ENCODE results near the gene ALDH3B2.
A peak's percentile ranks its signal among the peaks of the same experiment; 100 is the strongest.
"Not testable (repeated sequence)": the region's sequence is repeated elsewhere in the genome, so short reads cannot be mapped to it uniquely, and the experiment has no call there.

ALDH3B2 gene, protein sequence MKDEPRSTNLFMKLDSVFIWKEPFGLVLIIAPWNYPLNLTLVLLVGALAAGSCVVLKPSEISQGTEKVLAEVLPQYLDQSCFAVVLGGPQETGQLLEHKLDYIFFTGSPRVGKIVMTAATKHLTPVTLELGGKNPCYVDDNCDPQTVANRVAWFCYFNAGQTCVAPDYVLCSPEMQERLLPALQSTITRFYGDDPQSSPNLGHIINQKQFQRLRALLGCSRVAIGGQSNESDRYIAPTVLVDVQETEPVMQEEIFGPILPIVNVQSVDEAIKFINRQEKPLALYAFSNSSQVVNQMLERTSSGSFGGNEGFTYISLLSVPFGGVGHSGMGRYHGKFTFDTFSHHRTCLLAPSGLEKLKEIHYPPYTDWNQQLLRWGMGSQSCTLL

DNA sequence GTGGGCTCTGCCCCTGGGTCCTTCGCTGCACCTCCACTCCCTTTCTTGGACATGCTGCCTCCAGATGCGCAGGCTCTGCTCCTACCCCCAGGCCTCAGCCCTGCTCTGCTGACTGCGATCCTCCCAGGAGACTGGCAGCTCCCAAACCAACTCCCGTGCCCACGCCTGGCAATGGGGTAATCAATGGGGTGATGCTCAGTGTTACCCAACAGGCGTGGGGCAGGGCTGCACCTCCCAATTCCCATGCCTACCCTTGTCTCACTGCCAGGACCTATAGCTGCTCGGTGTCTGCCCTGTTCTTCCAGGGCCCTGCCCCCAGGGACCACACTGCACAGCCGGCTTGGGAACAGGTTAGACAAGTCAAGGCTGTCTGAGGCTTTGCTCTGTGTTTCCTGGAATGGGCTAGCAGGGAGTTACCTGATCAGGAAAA is at the start of gene ALDH3B2:
ALDH3B2 (minus strand) TSS at position 182 of the 430 bp plus-strand sequence. CDS start 7,688 bp downstream, outside the sequence.
- no peak for DNase-seq

DNA sequence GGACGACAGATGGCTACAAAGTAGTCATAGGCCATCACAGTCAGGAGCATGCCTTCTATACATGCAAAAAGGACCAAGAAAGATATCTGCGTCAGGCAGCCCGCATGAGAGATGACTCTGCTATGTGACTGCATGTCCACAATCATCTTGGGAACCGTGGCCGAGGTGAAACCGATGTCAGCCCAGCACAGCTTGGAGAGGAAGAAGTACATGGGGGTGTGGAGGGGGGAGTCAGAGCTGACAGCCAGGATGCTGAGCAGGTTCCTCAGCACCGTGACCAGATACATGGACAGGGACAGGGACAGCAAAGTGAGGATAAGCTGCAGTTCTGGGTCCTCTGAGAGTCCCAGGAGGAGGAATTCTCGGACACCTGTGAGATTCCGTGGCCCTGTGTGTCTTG is 48.6 kb upstream of the ALDH3B2 start:
- not testable (repeated sequence) for DNase-seq

DNA sequence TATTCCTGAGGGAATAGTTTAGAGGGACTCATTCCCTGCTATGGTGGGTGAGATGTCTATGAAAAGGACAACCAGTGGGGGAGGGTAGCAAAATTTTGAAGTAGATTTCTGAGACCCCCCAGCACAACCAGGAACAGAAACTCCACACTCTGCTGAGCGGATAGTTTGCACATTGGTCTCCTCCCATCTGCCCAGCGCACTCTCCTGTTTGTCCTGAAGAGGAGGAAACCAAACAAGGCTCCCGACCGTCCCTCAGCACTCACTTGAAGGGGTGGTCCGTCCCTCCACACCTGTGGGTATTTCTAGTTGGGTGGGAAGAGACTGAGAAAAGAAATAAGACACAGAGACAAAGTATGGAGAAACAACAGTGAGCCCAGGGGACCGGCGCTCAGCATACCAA is 41.8 kb upstream of the ALDH3B2 start:
- not testable (repeated sequence) for DNase-seq

DNA sequence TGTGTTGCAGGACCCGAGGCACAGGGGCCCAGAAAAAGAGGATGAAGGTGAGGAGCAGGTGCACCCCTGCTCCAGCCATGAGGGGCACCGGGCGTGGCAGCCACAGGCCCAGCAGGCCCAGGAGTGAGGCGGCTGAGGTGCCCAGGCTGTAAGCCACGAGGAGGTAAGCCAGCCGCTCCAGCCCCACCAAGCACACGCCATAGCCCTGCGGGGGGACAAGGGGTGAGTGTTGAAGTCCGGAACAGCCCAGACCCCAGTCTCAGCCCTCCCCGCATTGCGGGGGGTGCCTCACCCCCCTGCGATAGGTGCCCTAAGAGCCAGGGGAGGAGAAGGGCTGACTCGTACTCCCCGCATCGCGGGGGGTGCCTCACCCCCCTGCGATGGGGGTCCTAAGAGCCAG is 41.4 kb upstream of the ALDH3B2 start:
- DNase-seq, result not testable (repeated sequence)

DNA sequence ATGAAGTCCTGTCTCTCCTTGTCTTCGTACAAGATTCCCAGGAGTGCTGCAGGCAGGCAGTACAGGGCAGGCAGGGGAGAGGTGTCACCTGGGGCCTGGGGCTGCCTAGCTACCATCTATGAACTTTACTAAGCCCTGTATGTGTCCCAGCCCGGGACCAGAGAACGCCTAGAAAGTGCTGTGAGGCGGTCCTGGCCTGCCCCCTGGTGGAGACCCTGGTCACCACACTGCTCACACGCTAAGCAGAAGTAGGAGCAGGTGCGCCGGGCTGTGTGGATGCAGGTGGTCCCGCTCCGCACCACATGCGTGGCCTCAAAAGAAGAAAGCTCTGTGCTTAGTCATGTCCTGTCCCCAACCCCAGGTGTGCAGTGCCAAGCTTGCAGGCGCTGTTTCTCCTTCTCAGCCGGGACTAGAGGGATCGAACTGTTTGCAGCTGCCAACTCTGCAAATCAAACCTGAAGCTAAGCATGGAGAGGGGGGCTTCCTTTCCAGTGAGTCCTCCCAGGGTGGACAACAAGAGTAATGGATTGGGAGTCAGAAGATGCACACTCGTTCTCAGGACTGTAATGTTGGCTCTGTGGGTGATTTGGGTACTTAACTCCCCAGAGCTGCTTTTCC is 39.6 kb upstream of the ALDH3B2 start:
- peak; percentile 56 to 64 for DNase-seq

DNA sequence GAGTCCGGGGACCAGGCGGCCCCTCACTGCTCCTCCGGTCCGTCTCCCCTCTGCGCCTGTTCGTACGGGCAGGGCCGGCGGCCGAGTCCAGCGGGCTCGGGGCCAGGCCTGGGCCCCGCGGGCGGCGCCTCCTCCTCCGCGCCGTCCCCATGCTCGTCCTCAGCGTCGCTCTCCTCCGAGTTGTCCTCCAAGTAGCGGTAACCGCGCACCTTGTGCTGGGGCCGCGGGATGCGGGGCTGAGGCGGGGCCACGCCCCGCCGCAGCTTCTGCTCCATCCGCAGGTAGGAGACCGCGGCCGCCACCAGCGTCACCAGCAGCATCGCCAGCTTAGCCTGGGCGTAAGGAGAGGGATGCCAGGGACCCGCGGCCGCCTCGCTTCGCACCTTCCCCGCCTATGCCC is 37.3 kb upstream of the ALDH3B2 start:
- DNase-seq, result not testable (repeated sequence)

DNA sequence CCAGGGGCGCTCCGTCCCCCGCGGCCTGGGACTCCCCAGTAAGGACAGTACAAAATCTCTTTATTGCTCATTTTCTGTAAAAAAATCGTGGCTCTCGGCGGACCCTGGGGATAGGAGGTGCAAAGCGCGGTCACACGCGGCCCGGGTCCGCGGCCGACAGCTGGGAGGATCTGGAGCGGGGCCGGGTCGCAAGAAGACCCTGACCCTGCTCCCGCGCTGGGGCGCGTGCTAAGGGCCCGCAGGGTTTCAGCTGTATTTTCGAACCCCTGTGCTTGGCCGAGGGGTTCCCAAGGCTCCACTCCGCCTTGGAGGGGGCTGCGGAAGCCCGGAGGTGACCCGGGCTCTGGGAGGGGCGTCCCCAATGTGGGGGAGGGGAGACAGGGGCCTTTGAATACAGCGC is 36.8 kb upstream of the ALDH3B2 start:
- DNase-seq, result not testable (repeated sequence)

DNA sequence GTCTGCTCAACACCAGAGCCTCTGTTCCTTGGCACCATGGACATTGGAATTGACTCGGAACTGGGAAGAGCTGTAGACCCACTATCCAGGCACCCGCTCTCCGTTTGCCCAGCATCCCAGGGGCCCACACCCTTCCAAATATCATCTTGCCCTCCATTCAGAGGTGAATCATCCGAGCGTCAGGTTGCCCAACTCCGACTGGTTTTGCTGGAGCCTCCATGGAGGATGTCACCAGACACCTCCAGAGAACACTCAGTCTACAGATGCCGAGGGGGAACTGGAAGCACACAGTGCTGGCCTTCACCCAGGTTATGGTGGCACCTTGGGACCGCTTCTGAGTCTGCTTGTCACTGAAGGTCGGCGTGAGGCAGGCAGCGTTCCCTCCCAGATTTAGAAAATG is 35.4 kb upstream of the ALDH3B2 start:
- DNase-seq, result not testable (repeated sequence)

DNA sequence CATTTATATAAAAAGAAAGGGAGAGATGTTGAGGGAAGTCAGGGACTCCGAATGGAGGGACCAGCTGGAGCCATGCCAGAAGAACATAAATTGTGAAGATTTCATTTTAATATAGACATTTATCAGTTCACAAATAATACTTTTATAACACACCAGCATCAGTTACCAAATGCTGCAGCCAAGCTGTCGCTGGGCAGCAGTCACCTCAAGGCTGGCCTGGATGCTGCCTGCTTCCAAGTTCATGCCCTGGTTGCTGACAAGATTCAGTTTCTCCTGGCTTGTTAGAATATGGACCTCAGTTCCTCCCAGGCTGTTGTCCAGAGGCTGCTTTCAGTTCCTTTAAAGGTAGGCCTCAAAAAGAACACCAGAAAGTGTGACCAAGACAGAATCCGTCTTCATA is 30.8 kb upstream of the ALDH3B2 start:
- DNase-seq, result no peak

DNA sequence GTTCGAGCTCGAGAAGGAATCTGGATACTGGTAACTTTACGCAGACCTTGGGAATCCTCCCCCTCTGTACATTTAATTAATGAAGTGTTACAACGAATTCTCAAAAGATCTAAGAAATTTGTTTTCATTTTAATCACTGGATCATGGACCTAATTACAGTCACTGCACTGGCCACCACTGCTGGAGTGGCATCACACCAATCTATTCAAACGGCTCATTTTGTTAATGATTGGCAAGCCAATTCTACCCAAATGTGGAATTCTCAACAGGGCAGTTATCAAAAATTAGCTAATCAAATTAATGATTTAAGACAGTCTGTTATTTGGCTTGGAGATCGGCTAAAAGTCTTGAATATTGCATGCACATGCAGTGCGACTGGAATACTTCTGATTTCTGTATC is 30.1 kb upstream of the ALDH3B2 start:
- no peak for DNase-seq

DNA sequence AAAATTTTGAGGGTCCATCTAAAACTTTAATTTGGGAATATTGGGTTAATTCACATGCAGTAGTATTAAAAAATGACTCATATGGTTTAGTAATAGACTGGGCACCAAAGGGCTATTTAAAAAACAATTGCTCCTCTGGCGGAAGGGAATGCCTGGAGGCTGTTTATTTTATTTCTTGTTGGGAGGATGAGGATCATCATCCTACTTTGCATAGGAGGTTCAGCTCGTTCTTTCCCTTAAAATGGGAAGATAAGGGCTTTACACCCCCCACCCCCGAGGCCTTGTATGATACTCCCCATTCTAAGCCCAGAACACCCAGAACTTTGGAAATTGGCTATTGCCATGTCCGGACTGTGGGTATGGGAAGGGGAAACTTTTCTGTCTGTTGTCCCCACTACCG is 29.3 kb upstream of the ALDH3B2 start:
- DNase-seq, result not testable (repeated sequence)

DNA sequence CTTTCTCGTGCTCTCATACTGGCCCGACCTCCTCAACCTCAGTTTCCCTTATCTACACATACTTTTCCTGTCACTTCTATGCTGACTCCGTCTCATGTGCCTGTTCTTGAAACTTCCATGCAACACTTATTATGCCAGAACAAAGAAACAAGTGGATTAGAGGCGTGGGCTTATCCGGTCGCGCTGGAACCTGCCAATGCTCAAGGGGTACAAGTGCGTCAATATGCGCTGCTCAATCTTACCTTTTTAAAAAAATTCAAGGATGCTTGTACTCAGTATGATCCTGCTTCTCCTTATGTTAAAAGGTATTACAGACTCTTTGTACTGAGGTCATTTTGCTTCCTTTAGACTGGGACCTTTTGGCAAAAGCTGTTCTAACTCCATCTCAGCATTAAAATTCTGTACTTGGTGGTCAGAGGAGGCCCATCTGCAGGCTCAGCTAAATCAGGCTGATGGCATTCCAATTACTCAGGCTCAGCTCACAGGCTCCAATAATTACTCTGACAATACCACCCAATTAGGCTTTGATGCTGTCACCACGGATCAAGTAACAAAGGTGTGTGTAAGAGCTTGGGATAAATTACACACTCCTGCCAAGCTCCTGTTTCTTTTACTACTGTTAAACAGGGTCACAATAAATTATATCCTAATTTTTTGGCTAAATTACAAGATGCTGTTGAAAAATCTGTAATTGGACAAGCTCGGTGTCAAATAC is 26.3 kb upstream of the ALDH3B2 start:
- no peak for DNase-seq

DNA sequence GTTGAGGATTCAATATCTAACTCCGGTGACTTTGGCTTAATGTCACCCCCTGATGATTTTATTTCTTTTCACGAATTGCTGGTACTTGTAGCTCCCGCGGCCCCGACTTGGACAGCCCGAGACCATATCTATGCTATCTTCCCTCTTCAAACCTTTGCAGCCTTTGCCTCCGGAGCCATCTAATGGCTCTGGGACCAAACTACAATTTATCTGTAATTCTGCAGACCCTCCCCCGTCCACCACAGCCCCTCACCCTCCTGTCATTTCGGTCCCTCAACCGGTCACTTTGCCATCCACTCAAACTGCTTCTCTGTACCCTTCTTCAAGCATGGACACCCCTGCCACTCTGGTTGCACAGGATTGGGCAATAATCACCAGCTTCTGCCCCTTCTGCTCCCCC is 25.7 kb upstream of the ALDH3B2 start:
- no peak for DNase-seq

DNA sequence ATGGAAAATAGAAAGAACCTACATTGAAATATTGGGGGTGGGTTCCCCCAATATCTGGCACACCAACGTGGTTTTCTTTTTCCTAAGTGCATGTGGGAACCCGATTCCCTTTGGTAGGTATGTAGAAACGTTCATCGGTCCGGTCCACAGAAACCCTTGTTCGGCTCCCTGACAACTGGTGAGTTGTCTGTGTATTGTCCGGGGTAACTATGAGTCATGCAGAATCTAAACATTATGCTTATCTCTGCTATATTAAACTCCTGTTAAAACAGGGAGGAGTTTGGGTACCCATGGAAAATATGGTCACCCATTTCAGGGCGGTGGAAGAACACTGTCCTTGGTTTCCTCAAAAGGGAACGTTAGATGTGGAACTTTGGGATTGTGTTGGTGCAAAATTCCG is 25.1 kb upstream of the ALDH3B2 start:
- DNase-seq, result no peak

DNA sequence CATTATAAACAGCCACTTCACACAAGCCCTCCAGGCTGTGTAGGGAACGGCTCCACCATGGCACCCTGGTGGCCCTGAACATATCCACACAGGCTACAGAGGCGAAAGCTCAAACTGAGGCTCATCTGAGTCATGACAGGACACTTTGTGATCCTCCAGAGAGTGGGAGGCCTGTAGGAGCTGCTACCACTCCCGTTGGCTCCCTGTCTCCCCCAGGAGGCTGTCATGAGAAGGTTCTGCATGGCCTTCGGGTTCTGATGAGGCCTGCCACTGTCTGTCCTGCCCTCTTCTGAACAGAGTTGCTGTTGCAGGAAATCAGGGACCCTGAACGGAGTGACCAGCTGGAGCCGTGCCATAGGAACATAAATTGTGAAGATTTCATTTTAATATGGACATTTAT is 23.8 kb upstream of the ALDH3B2 start:
- DNase-seq, result peak in 1 of 2 donors; percentile 16

DNA sequence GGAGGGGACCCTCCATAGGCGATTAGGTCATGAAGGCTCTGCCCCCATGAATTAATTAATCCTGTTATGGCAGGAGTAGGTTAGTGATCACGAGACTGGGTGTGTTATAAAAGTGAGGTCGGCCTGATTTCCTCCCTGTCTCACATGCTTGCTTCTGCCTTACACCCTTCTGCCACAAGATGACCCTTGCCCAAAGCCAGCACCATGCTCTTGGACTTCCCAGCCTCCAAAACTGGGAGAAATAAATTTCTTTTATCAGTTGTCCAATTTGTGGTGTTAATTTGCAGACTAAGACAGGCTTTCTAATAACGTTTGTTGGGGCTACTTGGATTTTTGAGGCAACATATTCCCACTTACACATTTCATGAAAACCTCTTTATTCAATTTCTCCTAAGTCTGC is 23.4 kb upstream of the ALDH3B2 start:
- DNase-seq, result no peak

DNA sequence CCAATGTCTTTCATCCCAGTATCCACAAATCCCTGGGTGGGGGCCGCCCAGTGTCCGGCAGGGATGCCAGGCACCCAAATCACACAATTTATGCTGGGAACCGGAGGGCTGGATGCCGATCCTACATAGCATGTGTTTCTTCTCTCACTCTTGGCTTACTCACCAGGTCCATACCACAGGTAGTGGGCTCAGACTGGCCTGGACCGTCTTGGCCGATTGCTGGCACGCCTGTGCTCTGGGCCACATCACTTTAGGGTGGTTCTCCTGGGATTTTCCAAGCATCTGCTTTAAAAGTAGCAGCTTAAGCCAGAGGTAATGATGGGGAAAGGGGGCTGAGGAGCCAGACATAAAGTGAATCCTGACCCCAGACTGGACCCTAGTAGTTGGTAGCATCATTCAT is 22.6 kb upstream of the ALDH3B2 start:
- DNase-seq, result no peak

DNA sequence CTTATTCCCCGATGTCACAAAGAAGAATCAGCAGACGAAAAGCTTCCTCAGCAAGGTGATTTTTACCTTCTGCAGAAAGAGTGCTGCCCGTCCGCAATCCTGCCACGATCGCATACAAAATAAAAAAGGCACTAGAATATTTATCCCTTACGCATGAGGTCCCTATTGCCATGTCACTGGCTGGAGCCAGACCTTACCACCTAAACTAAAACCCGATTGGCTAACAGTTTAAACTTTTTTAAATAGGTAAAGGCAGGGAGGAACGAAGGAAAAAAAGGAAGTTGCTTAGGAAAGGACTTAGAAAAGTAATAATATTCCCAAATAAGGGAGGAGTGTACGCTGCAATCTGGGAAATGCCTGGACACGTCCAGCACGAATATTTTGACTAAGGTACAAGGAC is 21.2 kb upstream of the ALDH3B2 start:
- no peak for DNase-seq

DNA sequence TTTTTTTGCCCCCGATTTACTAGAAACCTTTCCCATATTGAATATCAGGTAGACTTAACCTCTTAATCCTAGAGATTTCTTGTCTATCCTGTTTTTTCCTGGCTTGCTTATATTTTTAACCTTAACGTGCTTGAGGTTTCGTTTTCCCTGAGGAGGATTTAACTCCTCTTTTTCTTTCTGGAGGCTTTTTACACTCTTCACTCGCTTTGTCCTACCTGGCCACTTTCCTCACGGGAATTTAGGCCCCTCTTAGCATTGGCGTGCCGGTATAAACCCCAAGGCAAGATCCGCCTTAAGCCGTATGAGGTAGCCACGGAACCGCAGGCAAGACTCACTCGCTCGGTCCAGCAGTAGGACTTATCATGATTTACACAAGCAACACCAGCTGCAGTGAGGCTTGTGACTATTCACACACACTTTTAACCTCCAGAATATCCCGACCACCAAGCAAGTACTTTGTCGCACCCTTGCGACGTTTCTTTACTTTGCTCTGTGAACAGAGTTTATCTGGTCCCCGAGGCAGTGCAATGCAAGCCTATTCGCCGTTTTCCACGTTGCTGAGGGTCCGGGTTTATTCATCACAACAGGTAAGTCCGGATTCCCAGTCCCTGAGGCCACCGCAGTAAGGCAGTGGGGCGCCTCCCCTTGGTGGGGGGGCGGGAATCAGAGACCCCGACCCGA is 20.6 kb upstream of the ALDH3B2 start:
- DNase-seq, result no peak

DNA sequence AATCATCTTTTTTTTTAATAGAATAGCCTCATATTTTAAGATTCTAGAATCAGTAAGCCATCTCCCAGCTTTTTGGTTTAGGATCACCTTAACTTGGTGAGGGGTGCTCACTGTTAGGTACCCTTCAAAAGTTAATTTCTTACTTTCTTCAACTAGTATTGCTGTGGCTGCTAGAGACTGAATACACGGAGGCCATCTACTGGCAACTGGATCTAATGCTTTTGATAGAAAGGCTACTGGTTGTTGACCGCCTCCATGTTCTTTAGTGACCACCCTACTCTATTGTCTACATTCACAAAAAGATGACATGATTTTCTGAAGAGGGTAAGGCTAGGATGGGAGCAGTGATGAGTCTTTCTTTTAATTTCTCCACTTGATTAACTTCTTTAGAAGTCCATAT is 16.7 kb upstream of the ALDH3B2 start:
- DNase-seq, result no peak

DNA sequence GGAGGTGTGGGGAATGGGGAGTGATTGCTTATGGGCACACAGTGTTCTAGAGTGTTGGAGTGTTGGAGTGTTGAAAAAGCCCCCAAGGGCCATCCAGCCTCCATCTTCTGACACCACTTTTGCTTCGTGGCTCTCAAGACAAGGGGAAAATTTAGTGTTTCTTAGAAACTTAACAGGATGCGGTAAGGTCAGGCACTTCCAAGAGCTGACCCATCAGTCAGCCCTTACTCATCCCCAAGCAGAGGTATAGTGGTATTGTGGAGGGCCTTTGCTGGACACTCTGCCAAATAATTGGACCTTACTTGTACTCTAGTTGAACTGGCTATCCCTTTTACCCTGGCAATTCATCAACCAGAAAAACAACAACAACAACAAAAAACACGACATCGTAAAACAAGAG is 14.8 kb upstream of the ALDH3B2 start:
- DNase-seq, result no peak

DNA sequence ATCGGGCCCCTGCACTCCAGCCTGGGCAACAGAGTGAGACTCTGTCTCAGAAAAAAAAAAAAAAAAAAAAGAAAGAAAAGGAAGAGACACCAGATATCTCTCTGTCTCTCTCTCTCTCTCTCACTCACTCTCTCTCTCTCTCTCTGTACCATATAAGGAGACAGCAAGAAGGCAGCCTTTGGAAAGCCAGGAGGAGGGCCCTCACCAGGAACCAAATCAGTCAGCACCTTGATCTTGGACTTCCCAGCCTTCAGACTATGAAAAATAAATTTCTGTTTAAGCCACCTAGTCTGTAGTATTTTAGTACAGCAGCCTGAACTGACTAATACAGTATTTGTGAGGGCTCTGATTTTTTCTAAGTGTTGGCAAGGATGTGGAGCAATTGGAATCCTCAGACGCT is 13.6 kb upstream of the ALDH3B2 start:
- no peak for DNase-seq

DNA sequence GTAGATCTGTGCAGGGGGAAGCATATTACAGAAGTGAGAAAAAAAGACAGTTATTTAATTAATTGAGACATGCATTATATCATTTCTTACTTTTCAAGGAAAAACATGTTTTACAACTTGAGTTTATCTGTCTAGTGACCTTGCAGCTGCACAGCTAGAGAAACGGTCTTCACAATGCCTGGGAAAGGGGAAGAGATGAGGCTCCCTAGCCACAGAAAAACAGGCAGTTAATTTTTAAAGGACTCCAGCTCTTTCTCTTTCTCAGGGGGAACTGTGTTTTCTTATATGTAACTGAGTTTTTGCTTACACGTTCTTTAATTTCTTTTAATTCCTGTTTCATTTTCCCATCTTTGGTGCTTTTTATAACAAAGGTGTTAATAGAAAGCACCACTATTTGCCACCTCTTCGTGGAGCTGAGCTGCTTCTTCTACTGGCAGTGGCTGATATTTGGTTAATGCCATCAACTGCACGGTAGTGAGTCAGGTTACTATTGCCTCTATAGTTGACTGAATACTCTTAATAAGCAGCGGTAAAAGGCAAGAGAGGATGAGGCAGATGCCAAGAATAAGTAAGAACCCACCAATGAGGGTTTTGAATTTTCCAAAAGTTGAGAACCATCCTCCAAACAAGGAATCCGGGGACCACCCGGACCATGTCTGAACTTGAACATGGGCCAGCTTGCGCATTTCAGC is 11.4 kb upstream of the ALDH3B2 start:
- DNase-seq, result not testable (repeated sequence)
